Kidney glomerular epithelial cell (primary cell): ENCODE results near the gene SDCBP2.

Source experiments
- DNase-seq: peaks from one replicate; lab custom pipeline; 2025; lab: John Stamatoyannopoulos, UW

Gene SDCBP2

GRCh38 chr20:1295276-1295930, 33.5 kb downstream of the SDCBP2 start:
- no peak for DNase-seq

- DNase-seq = no peak
Observed at GRCh38 chr20:1294497-1294896, 34.4 kb downstream of the SDCBP2 start.

- no peak for DNase-seq
Observed at GRCh38 chr20:1293641-1294379, 35.1 kb downstream of the SDCBP2 start.

- DNase-seq = no peak
Observed at GRCh38 chr20:1292620-1293019, 36.3 kb downstream of the SDCBP2 start.

- no peak for DNase-seq
Observed at GRCh38 chr20:1291191-1291741, 37.7 kb downstream of the SDCBP2 start.

GRCh38 chr20:1287787-1288569, 41.0 kb downstream of the SDCBP2 start:
- DNase-seq = no peak

GRCh38 chr20:1287306-1287705, 41.6 kb downstream of the SDCBP2 start:
- no peak for DNase-seq

- no peak for DNase-seq
Observed at GRCh38 chr20:1286267-1287024, 42.5 kb downstream of the SDCBP2 start.

- DNase-seq = no peak
Observed at GRCh38 chr20:1283522-1284510, 45.1 kb downstream of the SDCBP2 start.

GRCh38 chr20:1282966-1283365, 46.0 kb downstream of the SDCBP2 start:
- DNase-seq = no peak

- DNase-seq = no peak
Observed at GRCh38 chr20:1281279-1282057, 47.5 kb downstream of the SDCBP2 start.

- DNase-seq = no peak
Observed at GRCh38 chr20:1280195-1281102, 48.5 kb downstream of the SDCBP2 start.

GRCh38 chr20:1278993-1279392, 49.9 kb downstream of the SDCBP2 start:
- no peak for DNase-seq

GRCh38 chr20:1277529-1278322, 51.2 kb downstream of the SDCBP2 start:
- no peak for DNase-seq

- no peak for DNase-seq
Observed at GRCh38 chr20:1275919-1276318, 53.0 kb downstream of the SDCBP2 start.

- DNase-seq = no peak
Observed at GRCh38 chr20:1274485-1275311, 54.2 kb downstream of the SDCBP2 start.

- no peak for DNase-seq
Observed at GRCh38 chr20:1273366-1273765, 55.6 kb downstream of the SDCBP2 start.
